ENCODE measurements around the gene RIT2. TPM values are rescaled to one million over a fixed set of nuclear protein-coding genes. Genes with fewer than 3 reads are reported as not detected.

Gene RIT2
- total and polyA plus RNA-seq, 9 donors, result not detected

DNA sequence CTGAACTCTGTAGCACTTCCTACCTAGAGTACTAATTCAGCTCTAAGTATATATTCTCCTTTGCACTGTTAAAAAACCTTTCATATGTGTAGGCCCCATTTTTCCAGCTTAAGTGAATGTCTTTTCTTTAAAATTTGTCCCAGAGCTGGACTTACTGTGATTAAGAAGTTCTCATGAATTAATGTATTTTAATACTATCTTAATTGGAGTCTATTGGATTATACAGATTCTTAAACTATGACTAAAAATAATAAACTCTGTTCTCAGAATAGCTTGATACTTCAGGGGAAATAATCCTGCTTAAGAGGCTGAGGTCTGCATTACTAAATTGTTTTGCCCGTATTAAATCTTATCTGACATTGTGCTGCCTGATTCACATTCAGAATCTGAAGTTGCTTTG lies 223.3 kb downstream of the RIT2 start:
- H3K4me1 ChIP-seq (ENCODE audit: insufficient read depth), result no peaks in the 10 kb centered on the region
- WGBS, 3 donors, result 28 to 79% (median 71%) methylated on average over 1 of the region's 1 CpG
- no peak overlapping the region for H3K4me3 ChIP-seq
- H3K36me3 ChIP-seq, result no peaks in the 10 kb centered on the region
- no peaks in the 10 kb centered on the region for H3K27me3 ChIP-seq
- no peak for DNase-seq
- TF ChIP-seq, protein P1, sequence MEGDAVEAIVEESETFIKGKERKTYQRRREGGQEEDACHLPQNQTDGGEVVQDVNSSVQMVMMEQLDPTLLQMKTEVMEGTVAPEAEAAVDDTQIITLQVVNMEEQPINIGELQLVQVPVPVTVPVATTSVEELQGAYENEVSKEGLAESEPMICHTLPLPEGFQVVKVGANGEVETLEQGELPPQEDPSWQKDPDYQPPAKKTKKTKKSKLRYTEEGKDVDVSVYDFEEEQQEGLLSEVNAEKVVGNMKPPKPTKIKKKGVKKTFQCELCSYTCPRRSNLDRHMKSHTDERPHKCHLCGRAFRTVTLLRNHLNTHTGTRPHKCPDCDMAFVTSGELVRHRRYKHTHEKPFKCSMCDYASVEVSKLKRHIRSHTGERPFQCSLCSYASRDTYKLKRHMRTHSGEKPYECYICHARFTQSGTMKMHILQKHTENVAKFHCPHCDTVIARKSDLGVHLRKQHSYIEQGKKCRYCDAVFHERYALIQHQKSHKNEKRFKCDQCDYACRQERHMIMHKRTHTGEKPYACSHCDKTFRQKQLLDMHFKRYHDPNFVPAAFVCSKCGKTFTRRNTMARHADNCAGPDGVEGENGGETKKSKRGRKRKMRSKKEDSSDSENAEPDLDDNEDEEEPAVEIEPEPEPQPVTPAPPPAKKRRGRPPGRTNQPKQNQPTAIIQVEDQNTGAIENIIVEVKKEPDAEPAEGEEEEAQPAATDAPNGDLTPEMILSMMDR (IDR thresholded peaks at IDR 0.05), result no peak
- TF ChIP-seq POLR2A (IDR thresholded peaks at IDR 0.05), result no peak
- intact Hi-C loops (cut with DNase I), result no loop called here
- H3K27ac ChIP-seq, result no peak overlapping the region
- H3K9me3 ChIP-seq, result no peaks in the 10 kb centered on the region

DNA sequence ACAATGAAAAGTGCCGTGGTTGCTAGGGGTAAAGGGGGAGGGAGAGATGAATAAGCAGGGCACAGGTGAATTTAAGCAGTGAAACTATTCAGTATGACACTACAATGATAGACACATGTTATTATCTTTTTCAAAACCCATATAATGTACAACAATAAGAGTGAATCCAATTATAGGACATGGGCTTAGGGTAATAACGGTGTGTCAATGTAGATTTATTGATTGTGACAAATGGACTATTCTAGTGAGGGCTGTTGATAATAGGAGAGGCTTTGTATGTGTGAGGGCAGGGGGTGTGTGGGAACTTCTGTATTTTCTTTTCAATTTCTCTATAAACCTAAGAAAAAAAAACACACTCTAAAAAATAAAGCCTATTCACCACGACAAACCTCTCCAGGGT lies 223.8 kb downstream of the RIT2 start:
- TF ChIP-seq EP300 (IDR thresholded peaks at IDR 0.05) (no peak), POLR2A (IDR thresholded peaks at IDR 0.05) (no peak)
- TF ChIP-seq, protein P1 (IDR thresholded peaks at IDR 0.05), result no peak
- 64 to 77% (median 76%) methylated on average over 3 of the region's 3 CpGs for WGBS, 3 donors
- no peaks in the 10 kb centered on the region for H3K9me3 ChIP-seq

DNA sequence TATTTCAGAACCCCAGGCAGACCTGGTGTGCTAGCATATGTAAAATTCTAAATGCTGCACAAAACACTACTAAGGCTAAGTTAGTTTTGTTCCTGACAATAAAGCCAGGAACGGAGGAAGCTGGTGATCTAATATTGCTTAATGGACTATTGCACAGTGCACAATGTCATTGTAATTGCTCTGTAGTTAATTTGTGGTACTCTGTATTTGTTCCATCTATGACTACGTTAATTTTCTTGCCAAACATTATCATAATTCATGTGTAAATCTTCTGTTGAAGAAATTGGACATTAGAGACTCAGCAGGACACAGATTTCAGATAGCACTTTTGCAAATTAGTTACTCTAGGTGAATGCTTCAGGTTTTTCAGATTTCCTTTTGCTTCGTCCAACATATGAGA lies 232.3 kb downstream of the RIT2 start:
- no peaks in the 10 kb centered on the region for H3K27me3 ChIP-seq
- 60 to 75% (median 70%) methylated on average over 3 of the region's 3 CpGs for WGBS, 3 donors
- H3K27ac ChIP-seq, result no peak overlapping the region
- DNase-seq, result no peak
- H3K4me3 ChIP-seq, result no peak overlapping the region
- H3K4me1 ChIP-seq (ENCODE audit: insufficient read depth), result no peaks in the 10 kb centered on the region
- H3K9me3 ChIP-seq, result no peaks in the 10 kb centered on the region
- intact Hi-C loops (cut with DNase I), result no loop called here
- TF ChIP-seq, protein P1 (IDR thresholded peaks at IDR 0.05), result no peak
- TF ChIP-seq POLR2A (IDR thresholded peaks at IDR 0.05) (no peak), EP300 (IDR thresholded peaks at IDR 0.05) (no peak)
- H3K36me3 ChIP-seq, result no peaks in the 10 kb centered on the region

More for the DNA sequence above, 223.8 kb downstream of the RIT2 start:
- intact Hi-C loops (cut with DNase I), result no loop called here
- no peaks in the 10 kb centered on the region for H3K4me1 ChIP-seq (ENCODE audit: insufficient read depth)
- no peak overlapping the region for H3K4me3 ChIP-seq
- no peaks in the 10 kb centered on the region for H3K27me3 ChIP-seq
- H3K27ac ChIP-seq, result no peak overlapping the region
- H3K36me3 ChIP-seq, result no peaks in the 10 kb centered on the region
- no peak for DNase-seq

DNA sequence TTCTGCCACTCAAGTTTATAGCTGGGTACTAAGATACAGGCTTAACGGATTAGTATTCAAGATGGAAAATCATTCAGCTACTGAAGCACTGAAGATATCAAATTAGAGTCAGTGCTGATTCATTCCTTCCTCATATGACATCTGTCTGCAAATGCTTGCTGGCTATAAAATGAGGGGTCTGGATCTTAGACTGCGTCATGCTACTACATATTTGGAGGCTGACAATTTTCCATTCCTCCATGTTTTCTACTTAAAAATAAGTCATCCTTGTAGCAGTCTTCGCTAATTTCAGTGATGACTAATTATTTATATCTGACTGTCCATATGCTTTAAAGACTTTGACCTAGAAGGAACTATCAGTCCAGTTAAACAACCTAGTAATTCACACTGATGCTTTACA lies 233.4 kb downstream of the RIT2 start:
- Histone ChIP-seq H3K36me3 (no peaks in the 10 kb centered on the region), H3K9me3 (no peaks in the 10 kb centered on the region), H3K4me1 (ENCODE audit: insufficient read depth) (no peaks in the 10 kb centered on the region), H3K27ac (no peak overlapping the region), H3K4me3 (no peak overlapping the region), H3K27me3 (no peaks in the 10 kb centered on the region)
- intact Hi-C loops (cut with DNase I), result no loop called here
- DNase-seq, result no peak
- TF ChIP-seq EP300 (IDR thresholded peaks at IDR 0.05), result no peak
- TF ChIP-seq, protein P1 (IDR thresholded peaks at IDR 0.05), result no peak
- no peak for TF ChIP-seq POLR2A (IDR thresholded peaks at IDR 0.05)
- WGBS, 3 donors, result 93 to 95% (median 94%) methylated on average over 3 of the region's 3 CpGs

DNA sequence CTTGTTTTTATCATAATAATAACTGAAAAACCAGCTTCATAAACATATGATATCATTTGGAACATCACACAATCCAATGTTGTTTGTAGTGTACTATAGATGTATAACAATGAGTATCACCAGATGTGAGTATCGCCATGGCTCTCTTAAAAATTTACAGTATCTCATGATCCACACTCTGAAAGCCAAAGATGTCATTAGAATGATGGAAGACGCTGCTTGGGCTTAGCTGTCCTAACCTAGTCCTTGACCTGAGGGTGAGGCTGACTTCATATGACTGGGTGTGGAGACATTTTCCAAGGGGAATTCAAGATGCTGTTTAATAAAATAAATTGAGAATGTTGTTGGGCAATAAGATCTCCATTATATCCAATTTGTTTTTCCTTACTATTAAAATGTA lies 242.6 kb downstream of the RIT2 start:
- DNase-seq, result no peak
- Histone ChIP-seq H3K27ac (no peak overlapping the region), H3K4me3 (no peak overlapping the region), H3K9me3 (no peaks in the 10 kb centered on the region), H3K4me1 (ENCODE audit: insufficient read depth) (no peaks in the 10 kb centered on the region), H3K27me3 (no peaks in the 10 kb centered on the region), H3K36me3 (no peaks in the 10 kb centered on the region)
- intact Hi-C loops (cut with DNase I), result no loop called here
- TF ChIP-seq, protein P1 (IDR thresholded peaks at IDR 0.05), result no peak
- TF ChIP-seq POLR2A (IDR thresholded peaks at IDR 0.05) (no peak), EP300 (IDR thresholded peaks at IDR 0.05) (no peak)
- 53 to 63% (median 60%) methylated on average over 2 of the region's 2 CpGs for WGBS, 3 donors

Data from ovary (tissue), 9 donors.